WTC11 (cell line): ENCODE data around the gene SLC30A2. TPM values are rescaled to one million over a fixed set of nuclear protein-coding genes. Genes with fewer than 3 reads are reported as not detected.

Source experiments
- ATAC-seq: fragments of 200-7000 bp; cut with Tn5 transposase; 2 replicates; pipeline ENCODE4 v1.10.0; 2021; ENCODE audit warnings: mild to moderate bottlenecking, moderate library complexity
- CTCF ChIA-PET: fragments of 300-600 bp; sonication (Branson Sonifier 250); formaldehyde crosslinking; loops from one replicate; lab custom pipeline; 2021; ENCODE audit warnings: antibody characterized with exemption; lab: Charles Lee
- POLR2A ChIA-PET: fragments of 350-600 bp; sonication (Branson Sonifier 250); formaldehyde crosslinking; loops from one replicate; lab custom pipeline; 2021; ENCODE audit warnings: antibody characterized with exemption; lab: Charles Lee
- DNase-seq: peaks from one replicate; pipeline ENCODE4 v3.0.0; 2021; ENCODE audit warnings: low spot score
- H3K27ac Mint-ChIP-seq: 2 replicates; pipeline ENCODE4 v1.8.0; 2021; ENCODE audit warnings: mixed read lengths
- H3K27me3 Mint-ChIP-seq: 2 replicates; pipeline ENCODE4 v1.8.0; 2021; ENCODE audit warnings: low read depth, mild to moderate bottlenecking, moderate library complexity, mixed read lengths
- H3K36me3 Mint-ChIP-seq: 2 replicates; pipeline ENCODE4 v1.8.0; 2021; ENCODE audit warnings: mixed read lengths
- H3K4me1 Mint-ChIP-seq: 2 replicates; pipeline ENCODE4 v1.8.0; 2022; ENCODE audit warnings: mixed read lengths
- H3K4me3 Mint-ChIP-seq: 2 replicates; pipeline ENCODE4 v1.8.0; 2021; ENCODE audit warnings: mild to moderate bottlenecking, moderate library complexity, mixed read lengths
- H3K9me3 Mint-ChIP-seq: 2 replicates; pipeline ENCODE4 v1.8.0; 2021; ENCODE audit warnings: mixed read lengths
- ATF1 ChIP-seq: sonication (generic); formaldehyde crosslinking; IDR thresholded peaks from 2 replicates; pipeline ENCODE4 v1.8.1; 2023; ENCODE audit warnings: mild to moderate bottlenecking, moderate library complexity, missing genetic modification reagents
- ATF6 ChIP-seq: sonication (generic); formaldehyde crosslinking; IDR thresholded peaks from 2 replicates; pipeline ENCODE4 v1.8.1; 2023; ENCODE audit warnings: mild to moderate bottlenecking, missing genetic modification reagents
- CBFB ChIP-seq: sonication (generic); formaldehyde crosslinking; IDR thresholded peaks from 2 replicates; pipeline ENCODE4 v1.8.1; 2022; ENCODE audit warnings: mild to moderate bottlenecking, low read depth, missing genetic modification reagents
- E2F1 ChIP-seq: sonication (generic); formaldehyde crosslinking; IDR thresholded peaks from 2 replicates; pipeline ENCODE4 v1.8.0; 2022; ENCODE audit warnings: mild to moderate bottlenecking, missing genetic modification reagents
- ELF4 ChIP-seq: sonication (generic); formaldehyde crosslinking; IDR thresholded peaks from 2 replicates; pipeline ENCODE4 v1.8.1; 2022; ENCODE audit warnings: low read depth, mild to moderate bottlenecking, moderate library complexity, missing genetic modification reagents
- GABPB1 ChIP-seq: sonication (generic); formaldehyde crosslinking; IDR thresholded peaks from 2 replicates; pipeline ENCODE4 v1.8.1; 2023; ENCODE audit warnings: mild to moderate bottlenecking, missing genetic modification reagents
- IRF1 ChIP-seq: sonication (generic); formaldehyde crosslinking; IDR thresholded peaks from 2 replicates; pipeline ENCODE4 v1.8.0; 2023; ENCODE audit warnings: missing genetic modification reagents
- MLX ChIP-seq: sonication (generic); formaldehyde crosslinking; IDR thresholded peaks from 2 replicates; pipeline ENCODE4 v1.8.1; 2023; ENCODE audit warnings: mild to moderate bottlenecking, missing genetic modification reagents, moderate library complexity
- NFATC4 ChIP-seq: fragments of 250-450 bp; sonication (Bioruptor Pico); IDR thresholded peaks from 2 replicates; pipeline ENCODE4 v1.9.0; 2021; ENCODE audit warnings: mild to moderate bottlenecking
- NR1H2 ChIP-seq: sonication (generic); formaldehyde crosslinking; IDR thresholded peaks from 2 replicates; pipeline ENCODE4 v1.9.0; 2021; ENCODE audit warnings: mild to moderate bottlenecking, moderate library complexity, missing genetic modification reagents
- NR2C2 ChIP-seq: sonication (generic); formaldehyde crosslinking; IDR thresholded peaks from 2 replicates; pipeline ENCODE4 v1.8.0; 2022; ENCODE audit warnings: mild to moderate bottlenecking, missing genetic modification reagents
- PRDM15 ChIP-seq: sonication (generic); formaldehyde crosslinking; IDR thresholded peaks from 2 replicates; pipeline ENCODE4 v1.8.0; 2022; ENCODE audit warnings: missing genetic modification reagents
- PRRX2 ChIP-seq: fragments of 250-450 bp; sonication (Bioruptor Pico); IDR thresholded peaks from 2 replicates; pipeline ENCODE4 v1.8.0; 2021; ENCODE audit warnings: mild to moderate bottlenecking
- RORB ChIP-seq: fragments of 250-450 bp; sonication (Bioruptor Pico); IDR thresholded peaks from 2 replicates; pipeline ENCODE4 v1.9.0; 2021; ENCODE audit warnings: mild to moderate bottlenecking
- TCF7 ChIP-seq: sonication (generic); formaldehyde crosslinking; IDR thresholded peaks from 2 replicates; pipeline ENCODE4 v1.8.0; 2022; ENCODE audit warnings: mild to moderate bottlenecking, low read depth, missing genetic modification reagents, moderate library complexity
- USF1 ChIP-seq: sonication (generic); formaldehyde crosslinking; IDR thresholded peaks from 2 replicates; pipeline ENCODE4 v1.8.0; 2022; ENCODE audit warnings: mild to moderate bottlenecking, missing genetic modification reagents
- ZMAT4 ChIP-seq: fragments of 250-450 bp; sonication (Bioruptor Pico); IDR thresholded peaks from 2 replicates; pipeline ENCODE4 v1.9.0; 2021; ENCODE audit warnings: mild to moderate bottlenecking
- total RNA-seq: library from RNA; stranded (reverse); gene quantifications from 3 replicates; pipeline ENCODE4 v1.2.3, GENCODE V29; 2021

SLC30A2 gene
- total RNA-seq, 1 experiment from 2014 or later, result 0.15 TPM

- Mint-ChIP-seq H3K9me3 (no peaks in the 10 kb centered on the region), H3K36me3 (no peaks in the 10 kb centered on the region), H3K4me1 (peaks cover 28% of the 10 kb centered on the region), H3K4me3 (peak overlapping the region; percentile 92), H3K27ac (no peak overlapping the region; the same call in 1 of the 2 replicates), H3K27me3 (no peaks in the 10 kb centered on the region; the same call in 1 of the 2 replicates)
- ChIA-PET CTCF (interaction anchor here (0.7 to 4.3 kb wide), 12 partner anchors 9 to 211 kb away, joined by 3 to 27 read pairs (median 7); no protein-coding TSS in a partner anchor), POLR2A (no interaction called here)
- ATAC-seq (no peak), DNase-seq (no peak)
- TF ChIP-seq PRRX2 (CRISPR knock-in tag), result no peak
- TF ChIP-seq ATF6, result no peak
- no peak for TF ChIP-seq ATF1 (CRISPR knock-in tag)
- TF ChIP-seq ELF4 (CRISPR knock-in tag), result no peak
- TF ChIP-seq NR2C2, result no peak
- no peak for TF ChIP-seq NFATC4 (CRISPR knock-in tag)
Observed at GRCh38 chr1:26020941-26021646, 24.8 kb downstream of the SLC30A2 start.

GRCh38 chr1:26020330-26020768 is 25.6 kb downstream of the SLC30A2 start:
- DNase-seq (no peak), ATAC-seq (no peak)
- Mint-ChIP-seq H3K27ac (no peak overlapping the region), H3K9me3 (no peaks in the 10 kb centered on the region), H3K27me3 (no peaks in the 10 kb centered on the region; the same call in 1 of the 2 replicates), H3K4me3 (no peak overlapping the region), H3K4me1 (peaks cover 28% of the 10 kb centered on the region), H3K36me3 (no peaks in the 10 kb centered on the region)
- ChIA-PET POLR2A (no interaction called here), CTCF (interaction anchor here (1.3 to 4.3 kb wide), 5 partner anchors 10 to 124 kb away, joined by 4 to 27 read pairs (median 8); no protein-coding TSS in a partner anchor)
- TF ChIP-seq NR1H2 (no peak), IRF1 (CRISPR knock-in tag) (no peak), GABPB1 (CRISPR knock-in tag) (no peak), ZMAT4 (no peak), USF1 (CRISPR knock-in tag) (no peak), CBFB (CRISPR knock-in tag) (no peak), TCF7 (no peak), MLX (CRISPR knock-in tag) (no peak), ATF6 (no peak), PRDM15 (CRISPR knock-in tag) (no peak), E2F1 (CRISPR knock-in tag) (no peak), RORB (CRISPR knock-in tag) (no peak)
